Hippocampal formation (tissue), 2 donors: ENCODE results near the gene SYTL2.
"Not testable (repeated sequence)": the region's sequence is repeated elsewhere in the genome, so short reads cannot be mapped to it uniquely, and the experiment has no call there.

Source experiments
- DNase-seq, 2 donors: peaks; one replicate each; lab custom pipeline; 2025; lab: John Stamatoyannopoulos, UW

Gene SYTL2

GRCh38 chr11:85791409-85791990, 19.4 kb downstream of the SYTL2 start:
- no peak for DNase-seq

DNA sequence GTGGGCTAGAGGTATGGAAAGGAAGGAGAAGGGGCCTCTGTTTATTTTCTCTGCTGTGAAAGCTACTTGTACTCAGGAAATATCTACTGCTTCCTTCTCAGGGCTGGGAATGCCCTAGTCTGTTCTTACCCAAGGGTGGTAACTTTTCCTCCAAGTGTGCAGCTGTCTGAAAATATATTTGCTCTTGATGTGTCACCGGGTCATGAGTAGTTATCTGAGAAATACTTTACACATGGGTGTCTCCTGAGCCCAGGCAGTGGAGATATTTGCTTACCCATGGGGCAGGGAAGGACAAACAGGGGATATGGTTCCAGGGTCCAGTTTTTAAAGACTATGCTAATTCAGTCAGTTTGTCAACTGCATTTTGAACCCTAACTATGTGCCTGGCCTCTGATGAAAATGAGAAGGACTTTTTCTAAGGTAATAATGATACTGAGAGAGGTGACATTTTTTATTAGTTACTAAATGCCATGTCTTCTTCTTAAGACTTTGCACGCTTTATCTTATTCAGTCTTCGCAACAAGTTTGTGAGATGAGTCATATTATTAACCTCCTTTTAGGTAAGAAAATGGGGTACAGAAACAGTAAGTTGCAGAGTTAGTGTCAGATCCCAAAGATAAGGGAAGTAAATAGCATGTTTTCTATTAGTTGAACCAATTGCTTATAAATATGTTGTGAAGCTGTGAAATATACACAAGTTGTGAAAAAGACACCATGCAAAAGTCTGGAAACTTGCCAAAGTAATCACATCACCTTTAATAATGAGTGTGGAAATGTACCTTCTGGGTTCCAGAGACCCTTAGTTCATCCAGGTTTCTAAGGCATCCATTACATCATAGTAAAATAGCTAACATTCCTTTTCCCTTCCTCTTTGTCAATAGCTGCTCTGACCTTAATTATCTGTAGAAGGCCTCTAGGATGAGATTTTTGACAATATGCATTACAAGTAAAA, 22.9 kb downstream of the SYTL2 start:
- DNase-seq = no peak

DNA sequence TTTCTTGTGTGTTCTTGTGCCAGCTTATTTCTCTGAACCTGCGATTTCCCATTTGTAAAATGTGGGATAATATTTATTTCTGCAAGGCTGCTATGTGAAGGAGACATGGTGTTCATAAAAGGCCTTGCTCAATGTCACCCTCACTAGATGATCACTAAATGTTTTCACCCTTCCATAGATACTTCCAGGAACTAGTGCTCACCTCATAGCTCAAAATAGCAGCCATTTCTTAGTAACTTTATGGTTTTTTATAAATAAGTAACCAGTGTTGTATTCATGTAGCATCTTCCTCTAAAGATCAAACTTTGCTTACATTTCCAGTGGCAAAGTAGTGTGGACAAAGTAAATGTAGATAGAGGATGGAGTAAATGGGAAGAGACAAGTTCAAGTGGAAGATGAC, 23.8 kb downstream of the SYTL2 start:
- no peak for DNase-seq

- DNase-seq = no peak
Observed at GRCh38 chr11:85784480-85785265, 26.3 kb downstream of the SYTL2 start.

GRCh38 chr11:85783758-85784157, 27.2 kb downstream of the SYTL2 start:
- no peak for DNase-seq

DNA sequence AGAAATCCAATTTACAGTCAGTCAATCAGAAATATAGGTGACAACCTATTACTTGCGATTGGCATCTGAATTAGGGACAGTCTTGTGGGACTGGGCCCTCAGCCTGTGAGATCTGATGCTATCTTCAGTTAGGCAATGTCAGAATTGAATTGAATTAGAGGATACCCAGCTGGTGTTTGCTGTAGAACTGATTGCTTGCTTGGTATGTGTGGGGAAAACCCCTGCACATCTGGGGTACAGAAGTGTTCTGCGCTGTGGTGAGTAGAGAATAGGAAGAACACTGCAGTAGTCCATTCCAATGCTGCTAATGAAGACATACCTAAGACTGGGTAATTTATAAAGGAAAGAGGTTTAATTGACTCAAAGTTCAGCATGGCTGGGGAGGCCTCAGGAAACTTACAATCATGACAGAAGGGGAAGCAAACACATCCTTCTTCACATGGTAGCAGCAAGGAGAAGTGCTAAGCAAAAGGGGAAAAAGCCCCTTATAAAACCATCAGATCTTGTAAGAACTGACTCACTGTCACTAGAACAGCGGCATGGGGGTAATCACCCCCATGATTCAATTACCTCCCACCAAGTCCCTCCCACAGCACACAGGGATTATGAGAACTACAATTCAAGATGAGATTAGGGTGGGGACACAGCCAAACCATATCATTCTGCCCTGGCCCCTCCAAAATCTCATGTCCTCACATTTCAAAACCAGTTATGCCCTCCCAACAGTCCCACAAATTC, 30.0 kb downstream of the SYTL2 start:
- not testable (repeated sequence) for DNase-seq

DNA sequence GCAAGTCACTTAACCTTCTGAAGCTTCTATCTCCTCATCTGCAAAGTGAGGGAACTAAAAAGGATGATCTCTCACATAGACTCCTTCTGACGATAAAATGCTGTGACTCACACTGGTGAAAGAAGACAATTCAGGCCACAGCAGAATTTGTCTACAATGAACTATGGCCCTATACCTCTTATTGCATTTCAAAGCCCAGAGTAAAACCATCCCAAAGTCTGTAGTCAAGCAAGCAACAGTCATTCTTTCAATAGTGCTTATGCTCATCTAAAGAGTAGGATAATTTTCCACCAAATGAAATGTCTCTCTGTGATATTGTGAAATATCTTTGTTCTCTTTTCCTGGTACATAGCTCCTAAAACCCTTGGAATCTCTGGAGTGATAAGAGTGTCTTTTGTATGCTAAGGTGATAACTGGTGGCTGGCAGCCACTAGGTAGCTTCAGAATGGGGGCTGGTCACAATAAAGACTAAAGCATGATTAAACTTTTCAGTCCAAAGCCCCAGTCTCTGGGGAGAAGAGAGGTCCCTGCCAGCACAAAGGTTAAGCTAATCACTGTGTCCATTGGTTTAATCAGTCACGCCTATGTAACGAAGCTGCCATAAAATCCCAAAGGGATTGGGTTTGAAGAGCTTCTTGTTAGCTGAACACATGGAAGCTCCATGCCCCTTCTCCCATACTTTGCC, 30.8 kb downstream of the SYTL2 start:
- no peak for DNase-seq

- not testable (repeated sequence) for DNase-seq
Observed at GRCh38 chr11:85777603-85777972, 33.4 kb downstream of the SYTL2 start.

DNA sequence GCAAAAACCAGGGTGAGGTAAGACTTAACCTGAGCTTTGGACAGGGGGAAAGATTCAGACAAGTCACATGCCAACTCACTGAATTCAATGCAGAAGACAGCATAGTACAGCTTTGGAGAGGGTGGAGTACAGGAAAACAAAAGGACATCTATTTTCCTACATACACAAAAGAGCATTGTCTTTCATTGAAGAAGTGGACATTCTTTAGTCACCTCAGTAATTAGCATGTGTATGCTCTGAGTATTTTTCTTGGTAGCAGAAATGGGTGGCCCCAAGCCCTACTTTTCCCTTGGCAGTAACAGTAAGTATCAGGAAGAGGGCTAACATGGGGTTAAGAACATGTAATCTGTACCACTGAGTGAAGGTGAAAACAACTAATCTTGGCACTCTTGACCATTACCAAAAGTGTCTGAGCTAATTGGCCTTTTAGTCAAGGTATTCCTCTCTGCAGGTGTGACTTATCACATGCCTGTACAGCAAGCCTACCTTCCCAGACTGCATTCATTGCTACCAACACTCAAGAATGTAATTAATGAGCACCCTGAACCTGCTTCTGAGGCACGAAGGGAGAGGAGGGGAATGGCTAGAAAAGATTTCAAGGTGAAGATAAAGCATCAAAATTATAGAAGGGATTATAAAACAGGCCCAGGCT, 33.9 kb downstream of the SYTL2 start:
- peak in 1 of 2 donors; percentile 84 for DNase-seq

DNA sequence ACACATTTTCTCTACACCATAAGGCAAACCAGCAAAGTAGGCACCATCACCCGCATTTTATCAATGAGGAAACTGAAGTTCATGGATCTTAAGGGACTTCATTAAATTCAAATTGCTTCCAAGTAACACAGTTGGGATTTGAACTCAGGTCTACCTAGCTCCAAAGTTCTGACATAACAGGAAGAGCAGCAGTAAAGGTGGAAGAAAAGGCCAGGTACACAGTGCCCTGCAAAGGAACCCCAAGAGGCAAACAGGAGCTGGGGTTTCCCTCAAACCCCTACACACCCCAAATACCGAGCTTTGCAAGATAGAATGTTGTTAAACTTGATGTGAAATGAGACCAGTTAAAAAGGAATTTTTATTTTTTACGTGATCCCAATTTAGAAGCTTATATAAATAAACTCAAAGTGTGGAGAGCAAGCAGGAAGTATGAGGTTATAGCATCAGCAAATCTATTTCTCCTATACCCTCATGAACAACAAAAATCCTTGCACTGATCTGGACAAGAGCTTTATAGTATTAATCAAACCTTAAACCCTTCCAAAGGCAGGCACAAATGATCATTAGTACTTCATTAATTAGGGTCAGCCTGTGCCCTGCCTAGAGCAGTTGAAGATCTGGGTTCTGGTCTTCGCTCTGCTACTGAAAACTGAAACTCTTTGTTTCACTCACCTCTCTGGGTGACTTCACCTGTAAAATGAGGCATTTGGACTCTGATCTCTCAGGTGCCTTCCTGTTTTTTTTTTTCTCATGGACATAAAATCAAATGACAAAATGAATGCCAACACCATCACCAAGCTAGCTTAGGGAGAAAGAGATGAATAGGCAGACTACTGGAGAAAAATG, 36.5 kb downstream of the SYTL2 start:
- no peak for DNase-seq

DNA sequence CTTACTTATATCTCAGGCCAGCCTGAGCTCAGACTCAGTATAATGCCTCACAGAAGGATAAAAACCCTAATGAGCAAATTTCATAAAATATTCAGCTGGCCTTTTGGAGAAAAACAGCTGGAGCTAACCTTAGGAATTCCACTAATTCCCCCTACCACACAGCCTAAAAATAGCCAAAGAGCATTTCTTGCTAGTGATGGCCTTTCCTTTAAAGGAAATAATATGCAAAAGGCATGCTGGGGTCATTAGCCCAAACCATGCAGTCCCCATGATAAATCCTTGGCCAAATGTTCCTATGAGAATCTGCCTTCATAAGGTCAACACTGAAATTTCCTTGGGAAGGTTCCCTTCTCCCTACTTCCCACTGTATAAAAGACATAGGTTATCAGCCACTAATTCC, 38.2 kb downstream of the SYTL2 start:
- no peak for DNase-seq

- no peak for DNase-seq
Observed at GRCh38 chr11:85771568-85771967, 39.4 kb downstream of the SYTL2 start.

DNA sequence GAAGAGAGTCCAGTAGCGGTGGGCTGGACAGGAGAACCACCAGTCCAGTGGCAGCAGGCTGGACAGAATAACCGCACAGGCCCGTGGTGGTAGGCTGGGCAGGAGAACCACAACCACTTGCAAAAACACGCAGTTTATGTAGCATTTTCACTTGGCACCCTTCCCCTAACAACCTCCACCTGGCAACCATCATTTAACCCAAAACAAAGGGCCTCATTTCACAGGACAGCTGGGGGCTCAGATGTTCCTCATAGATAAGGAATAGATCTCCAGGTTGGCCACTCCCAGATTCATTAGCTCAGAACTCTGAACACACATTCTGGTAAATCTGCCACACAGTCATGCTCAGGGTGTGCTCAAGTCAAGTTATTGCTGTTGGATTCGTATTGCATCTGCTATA, 41.2 kb downstream of the SYTL2 start:
- no peak for DNase-seq

DNA sequence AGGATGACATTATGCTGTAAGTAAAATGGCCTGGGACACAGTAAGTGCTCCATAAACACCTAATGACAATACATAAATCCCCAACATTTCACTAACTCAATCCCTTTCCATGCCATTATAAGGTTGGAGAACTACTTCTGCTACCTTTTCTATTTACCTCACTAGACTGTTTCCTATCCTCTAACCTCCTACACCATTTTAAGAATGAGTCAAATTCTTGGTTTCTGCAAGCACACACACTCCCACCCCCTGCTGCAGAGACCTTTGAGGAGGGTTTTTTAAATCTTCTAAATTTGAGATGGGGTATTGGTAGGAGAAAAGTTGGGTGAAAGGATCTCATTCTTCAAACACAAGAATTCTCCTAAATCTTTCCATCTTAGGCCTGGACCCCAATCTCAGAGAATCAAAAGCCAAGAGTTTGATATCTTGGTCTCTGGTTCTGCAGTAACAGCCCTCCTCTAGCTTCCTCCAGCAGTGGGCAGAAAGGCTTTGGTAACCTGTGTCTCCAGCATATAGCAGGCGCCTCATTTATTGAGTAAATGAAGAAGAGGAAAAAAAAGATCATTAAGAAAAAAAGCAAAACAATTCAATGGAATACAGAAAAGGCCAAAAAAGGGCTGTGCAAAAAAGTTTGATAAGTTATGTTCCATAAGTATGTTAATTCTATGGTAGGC, 42.3 kb downstream of the SYTL2 start:
- DNase-seq = no peak

GRCh38 chr11:85767246-85767945, 43.5 kb downstream of the SYTL2 start:
- DNase-seq = no peak

DNA sequence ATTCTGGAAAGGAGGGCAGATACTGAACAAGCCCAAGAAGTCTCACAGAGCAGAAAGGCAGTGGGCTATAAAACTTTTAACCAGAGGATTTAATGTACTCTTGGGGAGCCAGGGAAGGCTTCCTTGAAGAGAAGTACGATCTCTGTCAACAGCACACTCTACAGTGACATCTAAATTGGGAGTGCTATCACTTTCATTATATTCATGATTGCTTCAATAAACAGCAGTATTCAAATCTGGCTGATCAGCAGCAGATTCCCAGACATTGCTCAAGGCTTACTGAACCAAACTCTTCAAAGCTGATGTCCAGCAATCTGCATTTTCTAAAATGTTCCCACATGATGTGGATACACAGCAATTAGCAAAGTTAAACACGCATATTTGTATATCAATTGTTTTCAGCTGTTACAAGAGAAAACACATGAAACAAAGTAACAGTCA, 44.2 kb downstream of the SYTL2 start:
- no peak for DNase-seq

- DNase-seq = no peak
Observed at GRCh38 chr11:85764796-85765195, 46.1 kb downstream of the SYTL2 start.

- DNase-seq = no peak
Observed at GRCh38 chr11:85762226-85762625, 48.7 kb downstream of the SYTL2 start.

DNA sequence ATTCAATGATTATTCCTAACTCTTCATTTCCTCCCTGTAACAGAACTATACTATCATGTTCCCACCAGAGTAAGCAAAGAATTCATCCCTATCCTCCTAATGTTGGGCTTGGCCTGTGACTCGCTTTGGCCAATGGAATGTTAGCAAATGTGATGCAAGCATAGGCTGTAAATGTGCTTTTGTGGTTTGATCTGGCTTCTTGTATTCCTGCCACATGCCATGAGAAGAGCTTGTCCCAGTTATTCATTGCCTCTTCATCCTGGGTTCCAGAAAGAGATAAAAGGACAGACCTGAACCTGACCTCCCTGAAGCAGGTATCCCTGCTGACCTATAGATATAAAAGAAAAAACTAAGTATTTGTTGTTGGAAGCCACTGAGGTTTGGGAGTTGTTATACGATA, 51.0 kb downstream of the SYTL2 start:
- DNase-seq = no peak
